ENCODE results near the gene ZNF578.

GRCh38 chr19:52492201-52492993 is 39.0 kb downstream of the ZNF578 start:
- TF ChIP-seq ZNF324 (CRISPR knock-in tag; IDR thresholded peaks at IDR 0.05) (no peak), CTCF (IDR thresholded peaks at IDR 0.05 in 2 of 3, conservative IDR thresholded peaks at IDR 0.05 in 1 of 3; ENCODE audit: insufficient read depth in 2 of 3, low read depth in 1 of 3, low read length in 3 of 3) (no peak), POLR2A (conservative IDR thresholded peaks at IDR 0.05) (no peak), CREB3 (tag; conservative IDR thresholded peaks at IDR 0.05; ENCODE audit: low read depth) (no peak), RFX5 (IDR thresholded peaks at IDR 0.05; ENCODE audit: low read depth, low read length) (no peak), TCFL5 (CRISPR knock-in tag; conservative IDR thresholded peaks at IDR 0.05) (no peak), SMARCA5 (IDR thresholded peaks at IDR 0.05) (no peak), MTA3 (IDR thresholded peaks at IDR 0.05; ENCODE audit: borderline replicate concordance) (no peak), KAT8 (IDR thresholded peaks at IDR 0.05; ENCODE audit: low read depth) (no peak), FOXM1 (IDR thresholded peaks at IDR 0.05; ENCODE audit: low read depth) (no peak), FOXM1 (CRISPR knock-in tag; IDR thresholded peaks at IDR 0.05; ENCODE audit: low read depth) (no peak), EZH2 (IDR thresholded peaks at IDR 0.05; ENCODE audit: borderline replicate concordance, low read depth, low read length) (no peak), KLF6 (CRISPR knock-in tag; IDR thresholded peaks at IDR 0.05; ENCODE audit: borderline replicate concordance) (no peak), MYNN (IDR thresholded peaks at IDR 0.05) (no peak), MYNN (CRISPR knock-in tag; IDR thresholded peaks at IDR 0.05) (no peak), KDM1A (IDR thresholded peaks at IDR 0.05) (no peak)
